ENCODE data around the gene C9orf40. TPM values are rescaled to one million over a fixed set of nuclear protein-coding genes. Genes with fewer than 3 reads are reported as not detected.

Gene C9orf40
- polyA plus RNA-seq, 1 of the 3 experiments (the other 2 are of a cell fraction), result 2.0 TPM

- H3K4me1 ChIP-seq (ENCODE audit: control insufficient read depth in 1 of 2, insufficient read depth in 2 of 2, low read depth in 1 of 2, low read length in 1 of 2), result no peaks in the 10 kb centered on the region
- WGBS (ENCODE audit: low lambda C conversion rate), result 96% methylated on average over 1 of the region's 1 CpG
- no peak overlapping the region for H3K9ac ChIP-seq
- CTCF ChIA-PET, result interaction anchor here (1.2 kb wide), 2 partner anchors 197 to 201 kb away, joined by 3 to 5 read pairs; no protein-coding TSS in a partner anchor
- H3K27me3 ChIP-seq (ENCODE audit: insufficient read depth), result no peaks in the 10 kb centered on the region
- no peaks in the 10 kb centered on the region for H3K79me2 ChIP-seq (ENCODE audit: insufficient read depth)
- 0 out of 2 replicates have a peak, but pooled peaks cover 6% of the 10 kb centered on the region for H3K9me3 ChIP-seq
- H3K4me2 ChIP-seq, result no peak overlapping the region
- no peaks in the 10 kb centered on the region for H4K20me1 ChIP-seq (ENCODE audit: insufficient read depth)
- POLR2A ChIA-PET, result no interaction called here
- H3K9me2 ChIP-seq, result no peaks in the 10 kb centered on the region
- no peak for DNase-seq
- peaks cover 0 to 8% of the 10 kb centered on the region in 2 experiments for H3K36me3 ChIP-seq (replicated peaks in 1 of 2; ENCODE audit: control insufficient read depth in 1 of 2, insufficient read depth in 2 of 2, low read length in 1 of 2)
- H3K4me3 ChIP-seq (ENCODE audit: low read depth in 2 of 2, low read length in 1 of 2), result no peak overlapping the region
- no peaks in the 10 kb centered on the region for H3F3A ChIP-seq (replicated peaks; ENCODE audit: insufficient read depth)
- TF ChIP-seq NRF1 (IDR thresholded peaks at IDR 0.05; ENCODE audit: low read depth, low read length) (no peak), NFIC (IDR thresholded peaks at IDR 0.05; ENCODE audit: borderline replicate concordance) (no peak), FOSL2 (IDR thresholded peaks at IDR 0.05; ENCODE audit: borderline replicate concordance, low read depth) (no peak), ZBTB33 (IDR thresholded peaks at IDR 0.05; ENCODE audit: borderline replicate concordance, low read depth) (no peak)
- no peak overlapping the region for H2AFZ ChIP-seq (ENCODE audit: low read depth)
- H3K27ac ChIP-seq (ENCODE audit: low read depth in 2 of 2, low read length in 1 of 2), result no peak overlapping the region
Observed at GRCh38 chr9:74974558-74974957, 21.8 kb upstream of the C9orf40 start.

- Histone ChIP-seq H3K4me2 (no peak overlapping the region), H3K4me1 (ENCODE audit: control insufficient read depth in 1 of 2, insufficient read depth in 2 of 2, low read depth in 1 of 2, low read length in 1 of 2) (no peaks in the 10 kb centered on the region), H3K79me2 (ENCODE audit: insufficient read depth) (no peaks in the 10 kb centered on the region), H3K36me3 (replicated peaks in 1 of 2; ENCODE audit: control insufficient read depth in 1 of 2, insufficient read depth in 2 of 2, low read length in 1 of 2) (peaks cover 5 to 6% of the 10 kb centered on the region in 2 experiments), H3K9me3 (0 out of 2 replicates have a peak, but pooled peaks cover 6% of the 10 kb centered on the region), H3F3A (replicated peaks; ENCODE audit: insufficient read depth) (no peaks in the 10 kb centered on the region), H3K4me3 (ENCODE audit: low read depth in 2 of 2, low read length in 1 of 2) (no peak overlapping the region), H2AFZ (ENCODE audit: low read depth) (no peak overlapping the region), H3K9me2 (no peaks in the 10 kb centered on the region), H3K9ac (no peak overlapping the region), H3K27me3 (ENCODE audit: insufficient read depth) (no peaks in the 10 kb centered on the region), H4K20me1 (ENCODE audit: insufficient read depth) (no peaks in the 10 kb centered on the region), H3K27ac (ENCODE audit: low read depth in 2 of 2, low read length in 1 of 2) (no peak overlapping the region)
- ChIA-PET POLR2A (no interaction called here), CTCF (interaction anchor here (1.1 to 1.2 kb wide), 3 partner anchors 21 to 200 kb away, joined by 3 to 5 read pairs (median 4); partner anchors contain the start of gene C9orf40)
- TF ChIP-seq REST (IDR thresholded peaks at IDR 0.05; ENCODE audit: low read depth, low read length) (no peak), RCOR1 (IDR thresholded peaks at IDR 0.05; ENCODE audit: low read length) (no peak), GABPA (IDR thresholded peaks at IDR 0.05; ENCODE audit: low read depth) (no peak), USF2 (IDR thresholded peaks at IDR 0.05; ENCODE audit: borderline replicate concordance, low read depth, low read length) (no peak), RFX5 (IDR thresholded peaks at IDR 0.05; ENCODE audit: low read length) (no peak), IRF3 (IDR thresholded peaks at IDR 0.05; ENCODE audit: low read depth, low read length) (no peak), MXI1 (IDR thresholded peaks at IDR 0.05; ENCODE audit: low read depth, low read length) (no peak), PBX3 (IDR thresholded peaks at IDR 0.05) (no peak), FOXM1 (IDR thresholded peaks at IDR 0.05; ENCODE audit: low read depth) (no peak), EP300 (IDR thresholded peaks at IDR 0.05; ENCODE audit: borderline replicate concordance in 1 of 2, low read depth in 1 of 2, low read length in 1 of 2) (no peak), SIN3A (IDR thresholded peaks at IDR 0.05; ENCODE audit: borderline replicate concordance, low read depth, low read length) (no peak), ZBTB33 (IDR thresholded peaks at IDR 0.05; ENCODE audit: borderline replicate concordance, low read depth) (no peak)
- DNase-seq, result no peak
Observed at GRCh38 chr9:74973714-74974113, 21.0 kb upstream of the C9orf40 start.

Data from SK-N-SH (cell line).